GM12872 (cell line): ENCODE results near the gene ZNF277.

ENCODE experiments used
- TF ChIP-seq, protein P1 (sequence below): IDR thresholded peaks from 3 replicates; pipeline ENCODE4 v1.5.1; 2011; ENCODE audit warnings: low read depth, mild to moderate bottlenecking, low read length, moderate library complexity; ENCODE audit not compliant: insufficient read depth

The ZNF277 gene

DNA sequence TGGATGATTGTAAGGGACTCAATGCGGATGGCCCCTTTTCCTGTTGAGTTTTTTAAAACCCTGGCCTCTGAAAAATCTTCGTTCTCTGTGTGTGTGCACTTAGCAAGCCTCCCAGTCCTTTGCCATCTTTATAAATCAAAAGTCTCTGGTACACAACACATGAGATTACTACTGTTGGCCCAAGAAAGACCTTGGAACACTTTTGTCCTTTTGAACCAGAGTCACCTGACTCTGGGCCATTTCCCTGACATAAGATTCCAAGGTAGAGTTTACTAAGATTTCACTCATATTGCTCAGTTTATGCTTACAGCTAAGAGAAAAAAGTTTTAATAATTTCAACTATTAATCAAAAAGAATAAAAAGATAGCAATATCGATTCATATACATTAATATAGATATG is 179.0 kb downstream of the ZNF277 start:
- TF ChIP-seq, protein P1, sequence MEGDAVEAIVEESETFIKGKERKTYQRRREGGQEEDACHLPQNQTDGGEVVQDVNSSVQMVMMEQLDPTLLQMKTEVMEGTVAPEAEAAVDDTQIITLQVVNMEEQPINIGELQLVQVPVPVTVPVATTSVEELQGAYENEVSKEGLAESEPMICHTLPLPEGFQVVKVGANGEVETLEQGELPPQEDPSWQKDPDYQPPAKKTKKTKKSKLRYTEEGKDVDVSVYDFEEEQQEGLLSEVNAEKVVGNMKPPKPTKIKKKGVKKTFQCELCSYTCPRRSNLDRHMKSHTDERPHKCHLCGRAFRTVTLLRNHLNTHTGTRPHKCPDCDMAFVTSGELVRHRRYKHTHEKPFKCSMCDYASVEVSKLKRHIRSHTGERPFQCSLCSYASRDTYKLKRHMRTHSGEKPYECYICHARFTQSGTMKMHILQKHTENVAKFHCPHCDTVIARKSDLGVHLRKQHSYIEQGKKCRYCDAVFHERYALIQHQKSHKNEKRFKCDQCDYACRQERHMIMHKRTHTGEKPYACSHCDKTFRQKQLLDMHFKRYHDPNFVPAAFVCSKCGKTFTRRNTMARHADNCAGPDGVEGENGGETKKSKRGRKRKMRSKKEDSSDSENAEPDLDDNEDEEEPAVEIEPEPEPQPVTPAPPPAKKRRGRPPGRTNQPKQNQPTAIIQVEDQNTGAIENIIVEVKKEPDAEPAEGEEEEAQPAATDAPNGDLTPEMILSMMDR, result no peak

DNA sequence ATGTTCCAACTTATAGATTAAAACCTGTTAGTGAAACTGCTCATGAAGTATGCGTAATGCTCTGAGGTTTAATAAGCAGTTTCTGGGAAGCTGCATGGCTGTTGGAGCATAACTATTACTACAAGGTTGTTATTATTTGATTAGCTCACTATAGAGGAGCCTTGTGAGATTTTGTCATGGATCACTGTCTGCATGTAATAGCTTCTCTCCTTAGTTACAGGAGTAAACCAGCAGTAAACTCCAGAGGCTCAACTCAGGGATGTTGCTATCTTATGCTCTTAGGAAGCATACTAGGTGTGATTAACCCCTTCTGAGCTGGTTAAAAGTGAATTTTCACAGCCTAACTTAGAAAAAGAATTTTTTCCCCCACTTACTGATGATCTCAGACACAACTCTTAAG is 180.1 kb downstream of the ZNF277 start:
- TF ChIP-seq, protein P1, result no peak

DNA sequence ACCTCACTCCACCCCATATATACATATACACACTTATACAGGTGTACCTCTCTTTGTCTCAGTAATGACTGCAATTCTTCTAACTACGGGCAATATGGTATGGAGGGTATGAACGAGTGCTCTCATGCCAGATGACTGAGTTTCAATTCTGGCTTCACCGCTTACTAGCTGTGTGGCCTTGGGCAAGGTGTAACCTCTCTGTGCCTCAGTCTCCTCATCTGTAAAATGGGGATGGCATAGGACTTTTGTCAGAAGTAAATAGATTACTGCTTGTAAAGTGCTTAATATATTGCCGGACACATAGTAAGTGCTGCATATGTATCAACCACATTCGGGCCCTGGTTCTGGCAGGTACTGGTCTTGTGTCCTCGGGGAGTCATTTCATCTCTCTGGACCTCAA is 183.7 kb downstream of the ZNF277 start:
- TF ChIP-seq, protein P1, result no peak
